SK-N-MC (cell line): ENCODE results near the gene DPH5.

Experiments used
- DNase-seq: peaks from one replicate; pipeline ENCODE4 v3.0.0-alpha.2; 2011; ENCODE audit warnings: low read depth, low spot score
- H3K27ac ChIP-seq: fragments of 200-600 bp; sonication (generic); 2 replicates; pipeline ENCODE4 v1.5.1; 2016; ENCODE audit warnings: mixed run types
- H3K36me3 ChIP-seq: fragments of 200-600 bp; sonication (generic); 2 replicates; pipeline ENCODE4 v1.6.1; 2017; ENCODE audit warnings: antibody characterized with exemption, low read length, mixed read lengths; ENCODE audit not compliant: insufficient read depth
- H3K4me3 ChIP-seq: fragments of 200-600 bp; sonication (generic); 2 replicates; pipeline ENCODE4 v1.5.1; 2016
- H3K9ac ChIP-seq: fragments of 200-600 bp; sonication (generic); 2 replicates; pipeline ENCODE4 v1.8.0; 2017; ENCODE audit warnings: mixed run types, mixed read lengths; ENCODE audit not compliant: insufficient read length
- H3K9me3 ChIP-seq: fragments of 200-600 bp; sonication (generic); 2 replicates; pipeline ENCODE4 v1.6.1; 2017; ENCODE audit warnings: low read depth, mild to moderate bottlenecking, antibody characterized with exemption, low read length, moderate library complexity, mixed read lengths
- EZH2 ChIP-seq: fragments of 200-600 bp; sonication (generic); IDR thresholded peaks from one replicate; pipeline ENCODE4 v1.6.1; 2017; ENCODE audit warnings: antibody characterized with exemption
- FOXP2 ChIP-seq: optimal IDR thresholded peaks from 2 replicates; pipeline ENCODE3; 2011; ENCODE audit warnings: mild to moderate bottlenecking, moderate library complexity; ENCODE audit not compliant: insufficient read depth; ENCODE audit errors: extremely low read length, control extremely low read depth
- POLR2AphosphoS5 ChIP-seq: IDR thresholded peaks from 2 replicates; pipeline ENCODE4 v1.6.1; 2012; ENCODE audit warnings: mild to moderate bottlenecking, low read depth, low read length, borderline replicate concordance

The DPH5 gene

GRCh38 chr1:100988121-100988520 lies 37.5 kb downstream of the DPH5 start:
- Histone ChIP-seq H3K36me3 (peaks cover 36% of the 10 kb centered on the region), H3K4me3 (no peak overlapping the region), H3K27ac (no peak overlapping the region), H3K9me3 (no peaks in the 10 kb centered on the region), H3K9ac (no peak overlapping the region)
- TF ChIP-seq EZH2 (no peak), FOXP2 (no peak), POLR2AphosphoS5 (no peak)
- no peak for DNase-seq

GRCh38 chr1:100982793-100983192 lies 42.8 kb downstream of the DPH5 start:
- Histone ChIP-seq H3K27ac (no peak overlapping the region), H3K4me3 (no peak overlapping the region), H3K36me3 (peaks cover 18% of the 10 kb centered on the region), H3K9ac (no peak overlapping the region), H3K9me3 (no peaks in the 10 kb centered on the region)
- DNase-seq = no peak
- TF ChIP-seq EZH2 (no peak), POLR2AphosphoS5 (no peak), FOXP2 (no peak)

GRCh38 chr1:100979631-100980030 lies 46.0 kb downstream of the DPH5 start:
- Histone ChIP-seq H3K9me3 (no peaks in the 10 kb centered on the region), H3K27ac (0 out of 2 replicates have a peak overlapping the region, but pooled peaks have one; percentile 26), H3K9ac (no peak overlapping the region), H3K4me3 (no peak overlapping the region), H3K36me3 (peaks cover 23% of the 10 kb centered on the region)
- DNase-seq = no peak
- TF ChIP-seq FOXP2 (no peak), EZH2 (no peak), POLR2AphosphoS5 (no peak; the same call in 1 of the 2 replicates)

- no peak for DNase-seq
- H3K27ac ChIP-seq = no peak overlapping the region
- H3K9ac ChIP-seq = no peak overlapping the region
- no peaks in the 10 kb centered on the region for H3K9me3 ChIP-seq
- H3K36me3 ChIP-seq = peaks cover 14% of the 10 kb centered on the region
- no peak overlapping the region for H3K4me3 ChIP-seq
- no peak for TF ChIP-seq EZH2
- no peak for TF ChIP-seq POLR2AphosphoS5
These were observed 48.6 kb downstream of the DPH5 start for GRCh38 chr1:100976936-100977335.

- H3K27ac ChIP-seq = no peak overlapping the region; the same call in 1 of the 2 replicates
- no peak overlapping the region for H3K4me3 ChIP-seq
- no peak overlapping the region for H3K9ac ChIP-seq
- no peaks in the 10 kb centered on the region for H3K9me3 ChIP-seq
- H3K36me3 ChIP-seq = peaks cover 14% of the 10 kb centered on the region
- no peak for TF ChIP-seq FOXP2
- TF ChIP-seq POLR2AphosphoS5 = no peak
- no peak for TF ChIP-seq EZH2
- DNase-seq = no peak
These were observed 53.4 kb downstream of the DPH5 start for GRCh38 chr1:100972185-100972584.

- H3K9me3 ChIP-seq = no peaks in the 10 kb centered on the region
- no peak overlapping the region for H3K27ac ChIP-seq
- H3K9ac ChIP-seq = no peak overlapping the region
- no peak overlapping the region for H3K4me3 ChIP-seq
- no peak for DNase-seq
- peaks cover 24% of the 10 kb centered on the region for H3K36me3 ChIP-seq
- TF ChIP-seq POLR2AphosphoS5 = no peak
- no peak for TF ChIP-seq FOXP2
- no peak for TF ChIP-seq EZH2
These were observed 54.6 kb downstream of the DPH5 start for GRCh38 chr1:100971021-100971420.

- DNase-seq = no peak
- Histone ChIP-seq H3K36me3 (peaks cover 24% of the 10 kb centered on the region), H3K9me3 (no peaks in the 10 kb centered on the region), H3K9ac (no peak overlapping the region), H3K4me3 (no peak overlapping the region), H3K27ac (no peak overlapping the region)
- TF ChIP-seq POLR2AphosphoS5 (no peak), EZH2 (no peak)
These were observed 56.3 kb downstream of the DPH5 start for GRCh38 chr1:100969327-100969726.

GRCh38 chr1:100968621-100969020 lies 57.0 kb downstream of the DPH5 start:
- no peak overlapping the region for H3K4me3 ChIP-seq

GRCh38 chr1:100960098-100960497 lies 65.5 kb downstream of the DPH5 start:
- Histone ChIP-seq H3K9ac (no peak overlapping the region), H3K4me3 (no peak overlapping the region), H3K9me3 (no peaks in the 10 kb centered on the region), H3K27ac (no peak overlapping the region), H3K36me3 (peaks cover 24% of the 10 kb centered on the region)
- no peak for TF ChIP-seq FOXP2
- TF ChIP-seq EZH2 = no peak
- no peak for TF ChIP-seq POLR2AphosphoS5
- DNase-seq = no peak

More at GRCh38 chr1:100968621-100969020, 57.0 kb downstream of the DPH5 start:
- DNase-seq = no peak
- Histone ChIP-seq H3K9me3 (no peaks in the 10 kb centered on the region), H3K36me3 (peaks cover 21% of the 10 kb centered on the region), H3K9ac (no peak overlapping the region), H3K27ac (no peak overlapping the region)
- TF ChIP-seq FOXP2 (no peak), EZH2 (no peak), POLR2AphosphoS5 (no peak)
